ENCODE results near the gene DPM1. TPM values are rescaled to one million over a fixed set of nuclear protein-coding genes. Genes with fewer than 3 reads are reported as not detected.

DPM1 gene
- total and polyA plus RNA-seq, 7 experiments from 2014 or later: 19.4 to 80.9 (median 43.2) TPM

DNA sequence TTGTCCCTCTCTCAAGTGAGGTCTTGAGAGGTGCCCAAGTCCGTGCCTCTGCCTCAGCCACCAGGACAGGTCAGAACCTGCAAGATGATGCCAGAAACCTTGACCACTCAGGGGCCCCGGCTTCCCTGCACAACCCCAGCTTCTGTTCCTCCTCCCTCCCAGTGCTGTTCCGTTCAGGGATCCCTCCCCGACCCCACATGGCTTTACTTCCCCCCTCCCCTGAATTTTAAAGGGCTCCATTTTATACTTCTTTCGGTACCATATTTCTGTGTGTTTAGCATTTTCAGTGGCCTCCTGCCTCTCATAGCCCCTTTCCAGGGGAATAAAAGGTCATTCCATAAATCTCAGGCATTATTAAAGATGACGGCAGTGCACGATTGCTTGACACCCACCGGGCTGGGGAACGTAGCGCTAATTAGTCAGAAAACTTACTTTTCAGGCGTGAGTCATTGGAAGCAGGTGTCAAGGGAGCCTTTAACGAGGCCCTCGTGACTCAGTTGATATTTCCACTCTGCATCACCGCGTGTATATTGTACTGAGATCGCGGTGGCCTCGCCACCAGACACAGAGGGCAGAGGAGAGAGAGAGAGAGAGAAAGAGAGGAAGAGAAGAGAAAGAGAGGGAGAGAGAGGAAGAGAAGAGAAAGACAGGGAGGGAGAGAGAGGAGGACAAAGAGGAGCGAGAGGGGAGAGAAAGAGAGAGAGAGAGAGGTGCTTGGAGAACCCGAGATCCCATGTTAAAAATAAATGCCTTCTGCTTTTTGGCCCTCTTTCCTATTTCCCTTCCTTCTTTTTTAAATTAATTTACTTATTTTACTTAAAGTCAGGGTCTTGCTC, 43.3 kb upstream of the DPM1 start:
- H3K36me3 Mint-ChIP-seq: no peaks in the 10 kb centered on the region

GRCh38 chr20:50999355-50999754, 41.0 kb upstream of the DPM1 start:
- no peak overlapping the region for H3K27ac Mint-ChIP-seq
- CTCF ChIA-PET: interaction anchor here (3.0 kb wide), 1 partner anchor 12 kb away, joined by 10 read pairs; no protein-coding TSS in a partner anchor
- no peaks in the 10 kb centered on the region for H3K4me1 ChIP-seq (ENCODE audit: control insufficient read depth in 2 of 2, insufficient read depth in 2 of 2, low read length in 2 of 2)
- DNase-seq (no peak), ATAC-seq (no peak)
- intact Hi-C loops (cut with micrococcal nuclease): no loop called here
- no peak overlapping the region for H3K27ac ChIP-seq (ENCODE audit: low read depth, low read length)
- no peaks in the 10 kb centered on the region for H3K9me3 ChIP-seq (ENCODE audit: control insufficient read depth in 2 of 3, low read length in 3 of 3)
- no peak overlapping the region for H3K4me3 ChIP-seq (ENCODE audit: low read length)
- H3K4me1 Mint-ChIP-seq: no peaks in the 10 kb centered on the region
- POLR2A ChIA-PET: no interaction called here
- no peaks in the 10 kb centered on the region for H3K36me3 ChIP-seq (ENCODE audit: control insufficient read depth in 2 of 3, insufficient read depth in 3 of 3, low read length in 3 of 3)
- H3K9me3 Mint-ChIP-seq: no peaks in the 10 kb centered on the region
- peaks cover 2 to 43% (median 24%) of the 10 kb centered on the region in 5 donors for H3K27me3 Mint-ChIP-seq
- no peaks in the 10 kb centered on the region for H3K36me3 Mint-ChIP-seq
- no peak overlapping the region for H3K4me3 Mint-ChIP-seq
- no peaks in the 10 kb centered on the region for H3K27me3 ChIP-seq (ENCODE audit: control insufficient read depth in 2 of 2, insufficient read depth in 2 of 2, low read length in 2 of 2)

More for the DNA sequence above, 43.3 kb upstream of the DPM1 start:
- DNase-seq (no peak), ATAC-seq (no peak)
- no peaks in the 10 kb centered on the region for H3K4me1 Mint-ChIP-seq
- intact Hi-C loops (cut with micrococcal nuclease): no loop called here
- Histone ChIP-seq H3K36me3 (ENCODE audit: control insufficient read depth in 2 of 3, insufficient read depth in 3 of 3, low read length in 3 of 3) (no peaks in the 10 kb centered on the region), H3K4me1 (ENCODE audit: control insufficient read depth in 2 of 2, insufficient read depth in 2 of 2, low read length in 2 of 2) (no peaks in the 10 kb centered on the region), H3K4me3 (ENCODE audit: low read length) (no peak overlapping the region), H3K27me3 (ENCODE audit: control insufficient read depth in 2 of 2, insufficient read depth in 2 of 2, low read length in 2 of 2) (no peaks in the 10 kb centered on the region), H3K9me3 (ENCODE audit: control insufficient read depth in 2 of 3, low read length in 3 of 3) (no peaks in the 10 kb centered on the region), H3K27ac (ENCODE audit: low read depth, low read length) (no peak overlapping the region)
- POLR2A ChIA-PET: no interaction called here
- CTCF ChIA-PET: interaction anchor here (0.7 kb wide), 1 partner anchor 14 kb away, joined by 3 read pairs; no protein-coding TSS in a partner anchor
- H3K9me3 Mint-ChIP-seq: no peaks in the 10 kb centered on the region
- no peak overlapping the region for H3K27ac Mint-ChIP-seq
- peaks cover 2 to 50% (median 32%) of the 10 kb centered on the region in 5 donors for H3K27me3 Mint-ChIP-seq
- no peak overlapping the region for H3K4me3 Mint-ChIP-seq

DNA sequence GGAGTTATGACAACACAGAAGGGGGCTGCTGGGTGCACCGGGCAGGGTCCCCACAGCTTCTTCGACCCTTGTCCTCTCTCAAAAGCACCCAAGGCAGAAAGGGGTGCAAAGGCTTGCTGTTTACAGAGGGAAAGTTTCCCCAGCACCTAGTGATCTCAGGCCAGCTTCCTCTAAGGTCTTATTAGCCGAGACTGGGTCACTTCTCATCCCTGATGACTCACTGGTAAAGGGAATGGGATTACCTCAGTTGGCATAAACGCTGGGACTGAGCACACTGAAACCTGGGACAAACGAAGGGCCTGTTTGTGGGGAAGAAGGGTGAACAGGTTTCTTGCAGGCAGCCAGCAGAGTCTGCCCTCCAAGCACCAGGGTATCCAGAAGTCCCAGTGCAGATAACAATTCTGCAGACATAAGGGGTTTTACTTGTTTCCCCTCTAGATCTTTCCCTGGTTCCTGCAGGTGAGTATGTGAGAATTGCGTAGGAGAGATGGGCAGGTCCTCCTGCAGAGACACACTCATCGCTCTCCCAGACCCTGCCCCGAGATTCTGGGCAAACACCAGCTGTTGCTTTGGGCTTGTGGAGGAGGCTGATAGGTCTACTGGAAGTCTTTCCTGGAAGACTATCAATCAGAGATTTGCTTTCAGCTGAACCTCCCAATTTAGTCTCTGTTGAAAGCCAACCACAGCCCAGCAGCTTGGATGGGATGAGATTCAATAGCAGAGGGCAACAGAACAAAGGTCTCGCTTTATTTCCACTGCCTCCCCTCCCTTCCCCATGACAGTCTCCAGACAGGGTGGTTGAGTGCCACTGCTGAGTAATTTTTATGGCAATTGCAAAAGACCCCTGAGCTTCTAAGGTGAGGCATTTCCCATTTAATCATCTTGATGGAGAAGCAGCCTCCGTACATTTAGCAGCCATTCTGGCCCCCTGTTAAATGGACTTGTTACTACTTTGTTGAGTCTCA, 38.9 kb upstream of the DPM1 start:
- Mint-ChIP-seq H3K9me3 (peaks cover 0 to 3% (median 0%) of the 10 kb centered on the region in 11 donors), H3K4me3 (no peak overlapping the region), H3K27me3 (peaks cover 2 to 32% (median 17%) of the 10 kb centered on the region in 5 donors), H3K4me1 (peaks cover 0 to 5% (median 0%) of the 10 kb centered on the region in 7 donors), H3K36me3 (no peaks in the 10 kb centered on the region), H3K27ac (no peak overlapping the region)
- ChIA-PET CTCF (interaction anchor here (0.7 to 3.0 kb wide), 2 partner anchors 10 to 305 kb away, joined by 3 to 10 read pairs; no protein-coding TSS in a partner anchor), POLR2A (no interaction called here)
- Histone ChIP-seq H3K27me3 (ENCODE audit: control insufficient read depth in 2 of 2, insufficient read depth in 2 of 2, low read length in 2 of 2) (no peaks in the 10 kb centered on the region), H3K36me3 (ENCODE audit: control insufficient read depth in 2 of 3, insufficient read depth in 3 of 3, low read length in 3 of 3) (no peaks in the 10 kb centered on the region), H3K4me3 (ENCODE audit: low read length) (no peak overlapping the region), H3K4me1 (ENCODE audit: control insufficient read depth in 2 of 2, insufficient read depth in 2 of 2, low read length in 2 of 2) (no peaks in the 10 kb centered on the region), H3K9me3 (ENCODE audit: control insufficient read depth in 2 of 3, low read length in 3 of 3) (no peaks in the 10 kb centered on the region), H3K27ac (ENCODE audit: low read depth, low read length) (no peak overlapping the region)
- ATAC-seq (no peak), DNase-seq (no peak)
- intact Hi-C loops (cut with micrococcal nuclease): no loop called here

DNA sequence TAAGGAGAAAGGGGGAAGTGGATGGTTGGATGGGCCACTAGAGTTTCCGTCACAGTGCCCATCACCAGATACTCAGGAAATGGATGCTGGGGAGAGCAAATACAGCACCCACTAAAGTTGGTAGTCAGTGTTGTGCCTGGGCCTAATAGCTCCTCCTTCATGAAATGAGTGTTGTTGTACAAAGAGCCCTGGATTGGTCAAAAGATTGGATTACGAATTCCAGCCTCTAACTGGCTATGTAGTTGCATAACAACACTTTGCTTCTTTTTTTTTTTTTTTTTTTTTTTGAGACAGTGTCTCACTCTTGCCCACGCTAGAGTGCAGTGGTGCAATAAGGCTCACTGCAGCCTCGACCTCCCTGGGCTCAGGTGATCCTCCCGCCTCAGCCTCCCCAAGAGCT, 37.2 kb upstream of the DPM1 start:
- Mint-ChIP-seq H3K36me3 (no peaks in the 10 kb centered on the region), H3K27ac (no peak overlapping the region), H3K4me1 (peaks cover 0 to 5% (median 0%) of the 10 kb centered on the region in 7 donors), H3K27me3 (peaks cover 0 to 21% (median 10%) of the 10 kb centered on the region in 5 donors), H3K4me3 (no peak overlapping the region), H3K9me3 (peaks cover 0 to 3% (median 0%) of the 10 kb centered on the region in 11 donors)
- DNase-seq: no peak
- ATAC-seq: no peak
- H3K27me3 ChIP-seq (ENCODE audit: control insufficient read depth in 2 of 2, insufficient read depth in 2 of 2, low read length in 2 of 2): no peaks in the 10 kb centered on the region
- POLR2A ChIA-PET: no interaction called here
- H3K9me3 ChIP-seq (ENCODE audit: control insufficient read depth in 2 of 3, low read length in 3 of 3): no peaks in the 10 kb centered on the region
- H3K4me1 ChIP-seq (ENCODE audit: control insufficient read depth in 2 of 2, insufficient read depth in 2 of 2, low read length in 2 of 2): no peaks in the 10 kb centered on the region
- intact Hi-C loops (cut with micrococcal nuclease): no loop called here
- no peak overlapping the region for H3K4me3 ChIP-seq (ENCODE audit: low read length)
- no peaks in the 10 kb centered on the region for H3K36me3 ChIP-seq (ENCODE audit: control insufficient read depth in 2 of 3, insufficient read depth in 3 of 3, low read length in 3 of 3)
- CTCF ChIA-PET: interaction anchor here (0.6 to 0.8 kb wide), 2 partner anchors 205 to 335 kb away, joined by 4 to 5 read pairs; no protein-coding TSS in a partner anchor
- H3K27ac ChIP-seq (ENCODE audit: low read depth, low read length): no peak overlapping the region

DNA sequence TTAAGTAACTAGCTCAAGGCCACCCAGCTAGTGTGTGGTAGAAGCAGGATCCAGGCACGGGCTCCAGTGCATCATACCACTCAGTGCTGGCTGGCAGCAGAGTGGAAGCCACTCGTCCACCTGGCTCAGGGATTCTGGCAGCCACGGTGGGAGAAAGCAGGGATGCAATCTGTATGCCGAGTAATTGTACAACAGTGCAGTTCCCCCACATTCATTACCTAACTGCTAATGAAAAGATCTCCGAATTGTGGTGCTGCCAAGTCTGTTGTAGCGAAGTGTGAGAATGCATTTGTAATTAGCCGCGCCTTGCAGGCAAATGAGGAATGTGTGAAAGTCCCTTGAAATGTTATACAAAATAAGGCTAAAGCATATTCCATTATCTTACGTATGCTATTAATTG, 35.5 kb upstream of the DPM1 start:
- DNase-seq (no peak), ATAC-seq (no peak)
- Mint-ChIP-seq H3K4me1 (peaks cover 0 to 5% (median 0%) of the 10 kb centered on the region in 7 donors), H3K27ac (no peak overlapping the region), H3K9me3 (peaks cover 0 to 3% (median 0%) of the 10 kb centered on the region in 11 donors), H3K27me3 (peaks cover 0 to 5% (median 3%) of the 10 kb centered on the region in 5 donors), H3K4me3 (no peak overlapping the region), H3K36me3 (no peaks in the 10 kb centered on the region)
- Histone ChIP-seq H3K27ac (ENCODE audit: low read depth, low read length) (no peak overlapping the region), H3K9me3 (ENCODE audit: control insufficient read depth in 2 of 3, low read length in 3 of 3) (no peaks in the 10 kb centered on the region), H3K36me3 (ENCODE audit: control insufficient read depth in 2 of 3, insufficient read depth in 3 of 3, low read length in 3 of 3) (no peaks in the 10 kb centered on the region), H3K27me3 (ENCODE audit: control insufficient read depth in 2 of 2, insufficient read depth in 2 of 2, low read length in 2 of 2) (no peaks in the 10 kb centered on the region), H3K4me3 (ENCODE audit: low read length) (no peak overlapping the region), H3K4me1 (ENCODE audit: control insufficient read depth in 2 of 2, insufficient read depth in 2 of 2, low read length in 2 of 2) (no peaks in the 10 kb centered on the region)
- POLR2A ChIA-PET: no interaction called here
- intact Hi-C loops (cut with micrococcal nuclease): no loop called here
- CTCF ChIA-PET: interaction anchor here (0.6 kb wide), 1 partner anchor 307 kb away, joined by 3 read pairs; no protein-coding TSS in a partner anchor

- Mint-ChIP-seq H3K4me1 (peaks cover 0 to 7% (median 0%) of the 10 kb centered on the region in 7 donors), H3K27ac (no peak overlapping the region), H3K9me3 (peaks cover 0 to 3% (median 0%) of the 10 kb centered on the region in 11 donors), H3K4me3 (no peak overlapping the region), H3K36me3 (no peaks in the 10 kb centered on the region), H3K27me3 (peaks cover 0 to 4% (median 0%) of the 10 kb centered on the region in 5 donors)
- Histone ChIP-seq H3K36me3 (ENCODE audit: control insufficient read depth in 2 of 3, insufficient read depth in 3 of 3, low read length in 3 of 3) (no peaks in the 10 kb centered on the region), H3K4me3 (ENCODE audit: low read length) (no peak overlapping the region), H3K9me3 (ENCODE audit: control insufficient read depth in 2 of 3, low read length in 3 of 3) (no peaks in the 10 kb centered on the region), H3K27me3 (ENCODE audit: control insufficient read depth in 2 of 2, insufficient read depth in 2 of 2, low read length in 2 of 2) (no peaks in the 10 kb centered on the region), H3K4me1 (ENCODE audit: control insufficient read depth in 2 of 2, insufficient read depth in 2 of 2, low read length in 2 of 2) (no peaks in the 10 kb centered on the region), H3K27ac (ENCODE audit: low read depth, low read length) (no peak overlapping the region)
- POLR2A ChIA-PET: interaction anchor here (0.6 kb wide), 1 partner anchor 671 kb away, joined by 4 read pairs; no protein-coding TSS in a partner anchor
- DNase-seq (peak in 8 of 9 donors; percentile 14 to 39 (median 28)), ATAC-seq (peak; percentile 88)
- intact Hi-C loops (cut with micrococcal nuclease): no loop called here
- CTCF ChIA-PET: interaction anchor here (0.6 to 1.4 kb wide), 3 partner anchors 11 to 314 kb away, joined by 3 to 5 read pairs (median 3); no protein-coding TSS in a partner anchor
These were observed 34.6 kb upstream of the DPM1 start for GRCh38 chr20:50992733-50993457.
